ENCODE results near the gene NPAS3.

The NPAS3 gene

GRCh38 chr14:33590891-33591630 lies 652.4 kb downstream of the NPAS3 start:
- FAIRE-seq (no peak), DNase-seq (ENCODE audit: insufficient read length, low spot score) (no peak)
- TF ChIP-seq TAF1 (IDR thresholded peaks at IDR 0.05; ENCODE audit: low read depth, low read length) = no peak
- TF ChIP-seq SPI1 (IDR thresholded peaks at IDR 0.05; ENCODE audit: low read depth, low read length) = no peak

GRCh38 chr14:33592297-33592696 lies 653.6 kb downstream of the NPAS3 start:
- no peak for FAIRE-seq
- TF ChIP-seq PAX5 (IDR thresholded peaks at IDR 0.05; ENCODE audit: insufficient read depth, low read length, severe bottlenecking) (no peak), SPI1 (IDR thresholded peaks at IDR 0.05; ENCODE audit: low read depth, low read length) (no peak)
- DNase-seq (ENCODE audit: insufficient read length, low spot score) = no peak

- DNase-seq (ENCODE audit: insufficient read length, low spot score) (no peak), FAIRE-seq (no peak)
- no peak for TF ChIP-seq SPI1 (IDR thresholded peaks at IDR 0.05; ENCODE audit: low read depth, low read length)
- no peak for TF ChIP-seq POU2F2 (IDR thresholded peaks at IDR 0.05; ENCODE audit: low read depth, low read length)
- no peak for TF ChIP-seq PAX5 (IDR thresholded peaks at IDR 0.05; ENCODE audit: insufficient read depth, low read length, severe bottlenecking)
- no peak for TF ChIP-seq POLR2A (IDR thresholded peaks at IDR 0.05; ENCODE audit: low read depth, low read length)
Measured at GRCh38 chr14:33596211-33597080, 657.8 kb downstream of the NPAS3 start.

- TF ChIP-seq SPI1 (IDR thresholded peaks at IDR 0.05; ENCODE audit: low read depth, low read length) (no peak), POU2F2 (IDR thresholded peaks at IDR 0.05; ENCODE audit: low read depth, low read length) (no peak), PAX5 (IDR thresholded peaks at IDR 0.05; ENCODE audit: insufficient read depth, low read length, severe bottlenecking) (no peak), TAF1 (IDR thresholded peaks at IDR 0.05; ENCODE audit: low read depth, low read length) (no peak), POLR2AphosphoS5 (IDR thresholded peaks at IDR 0.05; ENCODE audit: low read depth, low read length) (no peak)
- no peak for FAIRE-seq
- DNase-seq (ENCODE audit: insufficient read length, low spot score) = no peak
Measured at GRCh38 chr14:33598582-33598981, 659.9 kb downstream of the NPAS3 start.

- FAIRE-seq (no peak), DNase-seq (ENCODE audit: insufficient read length, low spot score) (no peak)
- no peak for TF ChIP-seq TAF1 (IDR thresholded peaks at IDR 0.05; ENCODE audit: low read depth, low read length)
- TF ChIP-seq PAX5 (IDR thresholded peaks at IDR 0.05; ENCODE audit: insufficient read depth, low read length, severe bottlenecking) = no peak
- TF ChIP-seq POU2F2 (IDR thresholded peaks at IDR 0.05; ENCODE audit: low read depth, low read length) = no peak
- no peak for TF ChIP-seq SPI1 (IDR thresholded peaks at IDR 0.05; ENCODE audit: low read depth, low read length)
- TF ChIP-seq POLR2AphosphoS5 (IDR thresholded peaks at IDR 0.05; ENCODE audit: low read depth, low read length) = no peak
- TF ChIP-seq POLR2A (IDR thresholded peaks at IDR 0.05; ENCODE audit: low read depth, low read length) = no peak
Measured at GRCh38 chr14:33602396-33602795, 663.7 kb downstream of the NPAS3 start.

- DNase-seq (ENCODE audit: insufficient read length, low spot score) (no peak), FAIRE-seq (no peak)
- TF ChIP-seq POU2F2 (IDR thresholded peaks at IDR 0.05; ENCODE audit: low read depth, low read length) (no peak), SPI1 (IDR thresholded peaks at IDR 0.05; ENCODE audit: low read depth, low read length) (no peak), PAX5 (IDR thresholded peaks at IDR 0.05; ENCODE audit: insufficient read depth, low read length, severe bottlenecking) (no peak), POLR2AphosphoS5 (IDR thresholded peaks at IDR 0.05; ENCODE audit: low read depth, low read length) (no peak), TAF1 (IDR thresholded peaks at IDR 0.05; ENCODE audit: low read depth, low read length) (no peak), POLR2A (IDR thresholded peaks at IDR 0.05; ENCODE audit: low read depth, low read length) (no peak)
Measured at GRCh38 chr14:33606591-33606990, 667.9 kb downstream of the NPAS3 start.

GRCh38 chr14:33609582-33609981 lies 670.9 kb downstream of the NPAS3 start:
- FAIRE-seq (no peak), DNase-seq (ENCODE audit: insufficient read length, low spot score) (no peak)
- no peak for TF ChIP-seq POLR2A (IDR thresholded peaks at IDR 0.05; ENCODE audit: low read depth, low read length)
- no peak for TF ChIP-seq PAX5 (IDR thresholded peaks at IDR 0.05; ENCODE audit: insufficient read depth, low read length, severe bottlenecking)
- no peak for TF ChIP-seq SPI1 (IDR thresholded peaks at IDR 0.05; ENCODE audit: low read depth, low read length)
- no peak for TF ChIP-seq POLR2AphosphoS5 (IDR thresholded peaks at IDR 0.05; ENCODE audit: low read depth, low read length)
- no peak for TF ChIP-seq TAF1 (IDR thresholded peaks at IDR 0.05; ENCODE audit: low read depth, low read length)
- TF ChIP-seq POU2F2 (IDR thresholded peaks at IDR 0.05; ENCODE audit: low read depth, low read length) = no peak

- TF ChIP-seq POLR2AphosphoS5 (IDR thresholded peaks at IDR 0.05; ENCODE audit: low read depth, low read length) (no peak), POU2F2 (IDR thresholded peaks at IDR 0.05; ENCODE audit: low read depth, low read length) (no peak), POLR2A (IDR thresholded peaks at IDR 0.05; ENCODE audit: low read depth, low read length) (no peak), PAX5 (IDR thresholded peaks at IDR 0.05; ENCODE audit: insufficient read depth, low read length, severe bottlenecking) (no peak), TAF1 (IDR thresholded peaks at IDR 0.05; ENCODE audit: low read depth, low read length) (no peak), SPI1 (IDR thresholded peaks at IDR 0.05; ENCODE audit: low read depth, low read length) (no peak)
- DNase-seq (ENCODE audit: insufficient read length, low spot score) (no peak), FAIRE-seq (no peak)
Measured at GRCh38 chr14:33610121-33610520, 671.4 kb downstream of the NPAS3 start.

GRCh38 chr14:33611405-33612196 lies 672.9 kb downstream of the NPAS3 start:
- no peak for TF ChIP-seq PAX5 (IDR thresholded peaks at IDR 0.05; ENCODE audit: insufficient read depth, low read length, severe bottlenecking)
- no peak for TF ChIP-seq POLR2AphosphoS5 (IDR thresholded peaks at IDR 0.05; ENCODE audit: low read depth, low read length)
- TF ChIP-seq SPI1 (IDR thresholded peaks at IDR 0.05; ENCODE audit: low read depth, low read length) = no peak
- no peak for TF ChIP-seq POLR2A (IDR thresholded peaks at IDR 0.05; ENCODE audit: low read depth, low read length)
- no peak for TF ChIP-seq TAF1 (IDR thresholded peaks at IDR 0.05; ENCODE audit: low read depth, low read length)
- no peak for TF ChIP-seq POU2F2 (IDR thresholded peaks at IDR 0.05; ENCODE audit: low read depth, low read length)
- DNase-seq (ENCODE audit: insufficient read length, low spot score) (no peak), FAIRE-seq (no peak)
